H9 (cell line): Measurements from ENCODE around the gene DIP2C. TPM values are rescaled to one million over a fixed set of nuclear protein-coding genes. Genes with fewer than 3 reads are reported as not detected.

ENCODE experiments used
- DNase-seq: peaks from one replicate; pipeline ENCODE4 v3.0.0-alpha.2; 2017
- H2AFZ ChIP-seq: one replicate; pipeline ENCODE4 v1.6.1; 2013; ENCODE audit warnings: mild to moderate bottlenecking, low read length, control low read depth, moderate library complexity
- H2AK5ac ChIP-seq: 2 replicates; pipeline ENCODE4 v1.6.1; 2013; ENCODE audit warnings: low read length, control low read depth, mixed read lengths; ENCODE audit not compliant: insufficient read length
- H2BK120ac ChIP-seq: one replicate; pipeline ENCODE4 v1.6.1; 2013; ENCODE audit warnings: low read depth, mild to moderate bottlenecking, low read length, control low read depth, inconsistent platforms; ENCODE audit not compliant: poor library complexity, severe bottlenecking
- H2BK12ac ChIP-seq: 2 replicates; pipeline ENCODE4 v1.6.1; 2013; ENCODE audit warnings: low read length, control low read depth, mixed read lengths, low read depth; ENCODE audit not compliant: insufficient read length
- H2BK15ac ChIP-seq: 2 replicates; pipeline ENCODE4 v1.6.1; 2013; ENCODE audit warnings: low read depth, low read length, control low read depth
- H2BK20ac ChIP-seq: one replicate; pipeline ENCODE4 v1.6.1; 2013; ENCODE audit warnings: low read depth, mild to moderate bottlenecking, low read length, control low read depth, inconsistent platforms; ENCODE audit not compliant: poor library complexity, severe bottlenecking
- H2BK5ac ChIP-seq: 2 replicates; pipeline ENCODE4 v1.6.1; 2013; ENCODE audit warnings: low read length, control low read depth, mixed read lengths; ENCODE audit not compliant: insufficient read length
- H3K14ac ChIP-seq: 2 replicates; pipeline ENCODE4 v1.6.1; 2013; ENCODE audit warnings: low read length, control low read depth; ENCODE audit not compliant: insufficient read depth
- H3K18ac ChIP-seq: 2 replicates; pipeline ENCODE4 v1.6.1; 2013; ENCODE audit warnings: low read depth, mild to moderate bottlenecking, mixed read lengths, low read length, control low read depth; ENCODE audit not compliant: insufficient read length
- H3K23ac ChIP-seq: 2 replicates; pipeline ENCODE4 v1.6.1; 2013; ENCODE audit warnings: low read length, control low read depth, mixed read lengths, low read depth; ENCODE audit not compliant: insufficient read length
- H3K23me2 ChIP-seq: 2 replicates; pipeline ENCODE4 v1.6.1; 2013; ENCODE audit warnings: low read depth, mild to moderate bottlenecking, mixed read lengths, low read length, control low read depth; ENCODE audit not compliant: insufficient read length, poor library complexity, severe bottlenecking
- H3K27ac ChIP-seq: 2 replicates; pipeline ENCODE4 v1.5.1; 2013; ENCODE audit warnings: low read length, control low read depth, mixed read lengths, low read depth; ENCODE audit not compliant: insufficient read length
- H3K27me3 ChIP-seq: 2 replicates; pipeline ENCODE4 v1.6.1; 2013; ENCODE audit warnings: low read length, control low read depth, inconsistent platforms; ENCODE audit not compliant: insufficient read depth
- H3K4ac ChIP-seq: 2 replicates; pipeline ENCODE4 v1.6.1; 2013; ENCODE audit warnings: low read depth, mild to moderate bottlenecking, control low read depth, inconsistent platforms, low read length, moderate library complexity
- H3K4me1 ChIP-seq: 2 replicates; pipeline ENCODE4 v1.6.1; 2013; ENCODE audit warnings: low read length, control low read depth, inconsistent platforms; ENCODE audit not compliant: insufficient read depth
- H3K4me2 ChIP-seq: 2 replicates; pipeline ENCODE4 v1.6.1; 2013; ENCODE audit warnings: low read length, control low read depth, mixed read lengths; ENCODE audit not compliant: insufficient read length, insufficient read depth
- H3K56ac ChIP-seq: 2 replicates; pipeline ENCODE4 v1.6.1; 2013; ENCODE audit warnings: low read depth, mild to moderate bottlenecking, mixed read lengths, low read length, control low read depth; ENCODE audit not compliant: insufficient read length
- H3K79me1 ChIP-seq: 2 replicates; pipeline ENCODE4 v1.6.1; 2013; ENCODE audit warnings: low read depth, mild to moderate bottlenecking, moderate library complexity, low read length, control low read depth, inconsistent platforms; ENCODE audit not compliant: insufficient read depth, poor library complexity, severe bottlenecking
- H3K79me2 ChIP-seq: 2 replicates; pipeline ENCODE4 v1.6.1; 2013; ENCODE audit warnings: low read length, control low read depth, inconsistent platforms; ENCODE audit not compliant: insufficient read depth
- H3K9ac ChIP-seq: 2 replicates; pipeline ENCODE4 v1.6.1; 2013; ENCODE audit warnings: low read length, control low read depth, mixed read lengths; ENCODE audit not compliant: insufficient read length; ENCODE audit errors: extremely low read depth
- H3K9me3 ChIP-seq: one replicate; pipeline ENCODE4 v1.6.1; 2013; ENCODE audit warnings: low read depth, low read length, inconsistent platforms; ENCODE audit not compliant: control insufficient read depth
- H3T11ph ChIP-seq: one replicate; pipeline ENCODE4 v1.6.1; 2013; ENCODE audit warnings: mild to moderate bottlenecking, low read length, control low read depth, inconsistent platforms
- H4K20me1 ChIP-seq: one replicate; pipeline ENCODE4 v1.6.1; 2013; ENCODE audit not compliant: control insufficient read depth, insufficient read length, insufficient read depth
- H4K5ac ChIP-seq: 2 replicates; pipeline ENCODE4 v1.6.1; 2013; ENCODE audit warnings: low read depth, mild to moderate bottlenecking, mixed read lengths, low read length, control low read depth; ENCODE audit not compliant: insufficient read length
- H4K8ac ChIP-seq: replicated peaks from 2 replicates; pipeline ENCODE4 v1.6.1; 2013; ENCODE audit warnings: low read length, control low read depth, mixed read lengths, low read depth; ENCODE audit not compliant: insufficient read length
- H4K91ac ChIP-seq: 2 replicates; pipeline ENCODE4 v1.6.1; 2013; ENCODE audit warnings: low read depth, mild to moderate bottlenecking, moderate library complexity, mixed read lengths, low read length, control low read depth; ENCODE audit not compliant: insufficient read length
- H3K27ac Mint-ChIP-seq, 3 experiments: 2 replicates in 2 of 3; 3 replicates in 1 of 3; pipeline ENCODE4 v1.8.0; 2020 to 2021; ENCODE audit warnings: mixed read lengths in 3 of 3, mild to moderate bottlenecking in 1 of 3, moderate library complexity in 1 of 3
- H3K27me3 Mint-ChIP-seq: 2 replicates; pipeline ENCODE4 v1.8.0; 2021; ENCODE audit warnings: low read depth, mild to moderate bottlenecking, moderate library complexity, mixed read lengths
- H3K36me3 Mint-ChIP-seq, 3 experiments: 2 replicates in 2 of 3; 3 replicates in 1 of 3; pipeline ENCODE4 v1.8.0; 2020 to 2021; ENCODE audit warnings: low read depth in 3 of 3, mixed read lengths in 3 of 3; ENCODE audit not compliant: insufficient read depth in 1 of 3
- H3K4me1 Mint-ChIP-seq, 2 experiments: 2 replicates each; pipeline ENCODE4 v1.8.0; 2020; ENCODE audit warnings: mixed read lengths in 2 of 2
- H3K4me3 Mint-ChIP-seq, 2 experiments: 2 replicates in 1 of 2; 3 replicates in 1 of 2; pipeline ENCODE4 v1.8.0; 2020 to 2021; ENCODE audit warnings: mild to moderate bottlenecking in 2 of 2, mixed read lengths in 2 of 2, moderate library complexity in 1 of 2
- H3K9me3 Mint-ChIP-seq, 2 experiments: 2 replicates in 1 of 2; 3 replicates in 1 of 2; pipeline ENCODE4 v1.8.0; 2020; ENCODE audit warnings: mild to moderate bottlenecking in 2 of 2, mixed read lengths in 2 of 2, moderate library complexity in 1 of 2
- WGBS: extraction: QIAGEN DNeasy Blood & Tissue Kit; methylation state at CpG from one replicate; pipeline ENCODE4 v1.1.7; 2013; ENCODE audit warnings: missing lambda C conversion rate, low lambda C conversion rate, mixed read lengths; ENCODE audit not compliant: insufficient read length; ENCODE audit errors: extremely low coverage; 5-methylcytosine and 5-hydroxymethylcytosine counted together
- total RNA-seq: library from RNA; stranded (reverse); gene quantifications from 2 replicates; pipeline ENCODE4 v1.2.1, GENCODE V29; 2021
- TF ChIP-seq, protein P1 (sequence below): fragments of 200-600 bp; sonication (generic); conservative IDR thresholded peaks from 3 replicates; pipeline ENCODE4 v1.8.0; 2021; ENCODE audit warnings: antibody characterized with exemption, mild to moderate bottlenecking

The DIP2C gene
- total RNA-seq, 1 experiment from 2014 or later: 7.9 TPM

DNA sequence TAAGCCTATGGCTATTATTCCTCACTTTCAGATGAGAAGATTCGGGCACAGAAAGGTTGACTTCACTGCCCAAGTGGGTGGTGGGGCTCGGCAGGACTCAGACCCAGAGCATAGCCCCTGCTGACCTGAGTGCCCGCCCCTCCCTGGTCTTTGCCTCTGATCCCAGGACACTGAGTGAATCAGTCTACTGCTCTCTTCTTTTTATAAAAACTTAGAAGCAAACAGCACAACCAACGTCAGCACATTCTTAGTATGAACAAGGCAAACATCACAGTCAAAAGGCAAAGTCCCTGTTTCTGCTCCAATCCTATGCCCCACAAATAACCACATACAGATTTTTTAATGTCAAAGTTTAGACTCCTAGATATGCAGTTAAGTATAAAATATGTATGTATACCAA lies 316.5 kb downstream of the DIP2C start:
- H3K4me2 ChIP-seq: no peak overlapping the region
- WGBS: no CpG with 5 or more reads among the region's 4 CpGs
- no peaks in the 10 kb centered on the region for H3K79me1 ChIP-seq
- DNase-seq: no peak
- H3K27ac ChIP-seq: no peak overlapping the region
- no peaks in the 10 kb centered on the region for H4K20me1 ChIP-seq
- peaks cover 17 to 21% of the 10 kb centered on the region in 2 experiments for H3K4me1 Mint-ChIP-seq
- no peak overlapping the region for H2BK15ac ChIP-seq
- no peak overlapping the region for H3K14ac ChIP-seq
- H3K4me3 Mint-ChIP-seq: no peak overlapping the region
- no peaks in the 10 kb centered on the region for H3K9me3 Mint-ChIP-seq
- no peak overlapping the region for H2BK5ac ChIP-seq
- no peak overlapping the region for H2BK20ac ChIP-seq
- TF ChIP-seq, protein P1, sequence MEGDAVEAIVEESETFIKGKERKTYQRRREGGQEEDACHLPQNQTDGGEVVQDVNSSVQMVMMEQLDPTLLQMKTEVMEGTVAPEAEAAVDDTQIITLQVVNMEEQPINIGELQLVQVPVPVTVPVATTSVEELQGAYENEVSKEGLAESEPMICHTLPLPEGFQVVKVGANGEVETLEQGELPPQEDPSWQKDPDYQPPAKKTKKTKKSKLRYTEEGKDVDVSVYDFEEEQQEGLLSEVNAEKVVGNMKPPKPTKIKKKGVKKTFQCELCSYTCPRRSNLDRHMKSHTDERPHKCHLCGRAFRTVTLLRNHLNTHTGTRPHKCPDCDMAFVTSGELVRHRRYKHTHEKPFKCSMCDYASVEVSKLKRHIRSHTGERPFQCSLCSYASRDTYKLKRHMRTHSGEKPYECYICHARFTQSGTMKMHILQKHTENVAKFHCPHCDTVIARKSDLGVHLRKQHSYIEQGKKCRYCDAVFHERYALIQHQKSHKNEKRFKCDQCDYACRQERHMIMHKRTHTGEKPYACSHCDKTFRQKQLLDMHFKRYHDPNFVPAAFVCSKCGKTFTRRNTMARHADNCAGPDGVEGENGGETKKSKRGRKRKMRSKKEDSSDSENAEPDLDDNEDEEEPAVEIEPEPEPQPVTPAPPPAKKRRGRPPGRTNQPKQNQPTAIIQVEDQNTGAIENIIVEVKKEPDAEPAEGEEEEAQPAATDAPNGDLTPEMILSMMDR: no peak
- no peak overlapping the region for H2BK12ac ChIP-seq
- no peak overlapping the region for H3K9ac ChIP-seq
- H2AFZ ChIP-seq: no peak overlapping the region
- no peak overlapping the region for H4K5ac ChIP-seq
- 0 out of 7 replicates have a peak overlapping the region, but pooled peaks of 1 of the 3 experiments have one; percentile 50 for H3K27ac Mint-ChIP-seq
- no peak overlapping the region for H2AK5ac ChIP-seq
- H3K23ac ChIP-seq: no peak overlapping the region
- no peak overlapping the region for H4K8ac ChIP-seq
- H3K4ac ChIP-seq: no peak overlapping the region
- H3K18ac ChIP-seq: no peak overlapping the region
- no peak overlapping the region for H4K91ac ChIP-seq
- H3K56ac ChIP-seq: no peak overlapping the region
- H3T11ph ChIP-seq: no peak overlapping the region
- H2BK120ac ChIP-seq: no peak overlapping the region
- H3K9me3 ChIP-seq: no peaks in the 10 kb centered on the region
- no peaks in the 10 kb centered on the region for H3K27me3 ChIP-seq
- peaks cover 3% of the 10 kb centered on the region for H3K23me2 ChIP-seq
- no peaks in the 10 kb centered on the region for H3K79me2 ChIP-seq
- no peaks in the 10 kb centered on the region for H3K27me3 Mint-ChIP-seq
- H3K4me1 ChIP-seq: no peaks in the 10 kb centered on the region
- H3K36me3 Mint-ChIP-seq: peaks cover 0 to 20% (median 12%) of the 10 kb centered on the region in 3 experiments; a peak in 5 of 7 replicates
